VCaP (cell line): ENCODE results near the gene TBC1D8.

Experiments used
- H3K27ac ChIP-seq: fragments of 450-650 bp; 2 replicates; pipeline ENCODE4 v1.5.1; 2017
- TF ChIP-seq, protein P1 (sequence below): fragments of 450-650 bp; conservative IDR thresholded peaks from 2 replicates; pipeline ENCODE4 v1.5.1; 2017; ENCODE audit warnings: mild to moderate bottlenecking, moderate library complexity

The TBC1D8 gene

DNA sequence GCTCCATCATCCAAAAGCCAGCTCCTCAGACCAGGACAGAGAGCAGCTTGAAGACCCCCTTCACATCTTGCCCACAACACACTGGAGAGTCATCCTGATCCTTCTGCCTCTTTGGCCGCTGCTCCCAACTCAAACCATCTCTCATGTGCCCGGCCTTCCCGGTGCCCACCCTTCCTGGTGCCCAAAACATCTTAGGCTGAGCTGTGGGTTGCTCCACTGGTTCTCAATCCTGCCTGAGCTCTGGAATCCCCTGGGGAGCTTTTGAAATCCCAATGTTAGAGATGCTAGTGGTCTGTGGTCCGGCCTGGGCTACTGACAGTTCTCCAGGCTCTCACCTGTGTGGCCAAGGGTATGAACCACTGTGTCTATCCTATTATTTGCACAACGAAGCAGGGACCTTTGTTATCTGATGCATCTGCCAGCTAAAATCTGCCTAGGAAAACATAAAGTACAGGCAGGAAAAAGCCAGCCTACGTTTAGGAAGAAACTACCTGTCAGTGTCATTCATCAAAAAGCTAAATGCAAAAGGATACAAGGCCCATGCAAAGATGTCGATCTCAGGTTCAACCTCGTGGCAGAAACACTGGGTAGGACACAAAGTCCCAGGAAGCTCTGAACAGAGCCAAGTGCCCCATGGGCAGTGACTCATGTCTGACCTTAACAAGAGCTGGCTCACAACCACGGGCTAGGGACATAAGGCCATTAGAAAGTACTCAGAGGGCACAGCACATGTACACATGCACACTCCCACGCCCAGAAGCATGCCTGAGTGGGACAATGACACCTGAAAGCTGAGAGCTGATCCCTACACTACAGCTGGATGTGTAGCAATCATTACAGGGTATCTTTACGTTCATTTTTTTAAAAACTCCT lies 30.8 kb downstream of the TBC1D8 start:
- H3K27ac ChIP-seq: peak overlapping the region; percentile 97
- TF ChIP-seq, protein P1, sequence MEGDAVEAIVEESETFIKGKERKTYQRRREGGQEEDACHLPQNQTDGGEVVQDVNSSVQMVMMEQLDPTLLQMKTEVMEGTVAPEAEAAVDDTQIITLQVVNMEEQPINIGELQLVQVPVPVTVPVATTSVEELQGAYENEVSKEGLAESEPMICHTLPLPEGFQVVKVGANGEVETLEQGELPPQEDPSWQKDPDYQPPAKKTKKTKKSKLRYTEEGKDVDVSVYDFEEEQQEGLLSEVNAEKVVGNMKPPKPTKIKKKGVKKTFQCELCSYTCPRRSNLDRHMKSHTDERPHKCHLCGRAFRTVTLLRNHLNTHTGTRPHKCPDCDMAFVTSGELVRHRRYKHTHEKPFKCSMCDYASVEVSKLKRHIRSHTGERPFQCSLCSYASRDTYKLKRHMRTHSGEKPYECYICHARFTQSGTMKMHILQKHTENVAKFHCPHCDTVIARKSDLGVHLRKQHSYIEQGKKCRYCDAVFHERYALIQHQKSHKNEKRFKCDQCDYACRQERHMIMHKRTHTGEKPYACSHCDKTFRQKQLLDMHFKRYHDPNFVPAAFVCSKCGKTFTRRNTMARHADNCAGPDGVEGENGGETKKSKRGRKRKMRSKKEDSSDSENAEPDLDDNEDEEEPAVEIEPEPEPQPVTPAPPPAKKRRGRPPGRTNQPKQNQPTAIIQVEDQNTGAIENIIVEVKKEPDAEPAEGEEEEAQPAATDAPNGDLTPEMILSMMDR: no peak

DNA sequence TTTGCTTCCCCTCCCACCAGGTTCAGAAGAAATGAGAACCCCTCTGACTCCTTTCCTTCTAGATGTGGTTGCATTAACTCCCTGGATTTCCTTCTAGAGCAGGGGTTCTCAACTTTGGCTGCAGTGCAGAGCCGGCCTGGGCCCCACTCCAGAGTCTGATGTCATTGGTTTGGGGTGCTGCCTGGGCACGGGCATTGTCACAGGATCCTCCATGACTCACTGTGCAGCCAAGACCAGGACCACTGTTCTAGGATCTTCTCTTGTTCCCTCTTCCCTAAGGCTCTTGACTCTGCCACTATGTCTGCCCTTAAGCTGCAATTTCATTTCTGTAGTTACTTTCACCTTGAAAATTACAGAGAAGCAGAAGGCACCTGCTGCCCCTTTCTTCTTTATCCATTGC lies 31.8 kb downstream of the TBC1D8 start:
- peak overlapping the region; percentile 97 for H3K27ac ChIP-seq
- TF ChIP-seq, protein P1: no peak

DNA sequence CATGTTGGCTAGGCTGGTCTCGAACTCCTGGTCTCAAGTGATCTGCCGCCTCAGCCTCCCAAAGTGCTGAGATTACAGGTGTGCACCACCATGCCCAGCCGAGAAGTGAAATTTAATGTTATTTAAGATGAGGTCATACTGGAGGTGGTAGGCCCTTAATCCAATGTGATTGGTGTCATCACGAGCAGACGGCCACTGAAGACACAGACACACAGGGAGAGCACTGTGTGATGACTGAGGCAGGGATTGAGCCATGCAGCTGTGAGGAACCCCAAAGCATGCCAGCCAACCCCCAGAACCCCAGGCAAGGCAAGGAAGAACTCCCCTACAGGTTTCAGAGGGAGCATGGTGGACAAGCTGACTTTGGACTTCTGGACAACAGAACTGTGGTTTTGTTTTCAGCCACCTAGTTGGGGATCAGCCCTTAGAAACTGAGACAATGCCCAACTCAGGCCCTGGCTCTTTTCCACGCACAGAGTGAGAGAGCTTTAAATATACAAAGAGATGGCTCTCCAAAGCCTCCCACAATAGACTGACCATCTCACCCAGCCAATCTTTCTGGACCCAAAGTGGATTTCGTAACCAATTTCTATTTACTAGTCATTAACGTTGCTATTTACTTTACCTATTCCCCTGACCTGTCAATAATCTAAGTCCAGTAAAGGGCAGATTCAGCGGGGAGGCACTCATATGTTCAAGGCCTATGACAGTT lies 34.2 kb downstream of the TBC1D8 start:
- TF ChIP-seq, protein P1: no peak
- H3K27ac ChIP-seq: peak overlapping the region; percentile 97

DNA sequence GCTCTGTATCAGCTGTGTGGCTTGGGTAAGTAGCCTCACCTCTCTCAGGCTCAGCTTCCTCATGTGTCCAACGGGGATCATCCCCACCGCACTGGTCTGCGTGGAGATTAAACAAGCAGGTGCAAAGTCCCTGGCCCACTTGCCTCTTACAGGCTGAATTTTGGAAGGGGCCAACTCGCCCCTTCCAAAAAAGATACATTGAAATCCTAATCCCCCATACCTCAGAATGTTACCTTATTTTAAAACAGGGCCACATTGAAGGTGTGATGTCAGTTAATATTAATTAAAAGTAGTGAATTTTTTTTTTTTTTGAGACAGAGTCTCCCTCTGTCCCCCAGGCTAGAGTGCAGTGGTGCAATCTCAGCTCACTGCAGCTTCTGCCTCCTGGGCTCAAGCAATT lies 34.8 kb downstream of the TBC1D8 start:
- H3K27ac ChIP-seq: peak overlapping the region; percentile 97
- TF ChIP-seq, protein P1: no peak

DNA sequence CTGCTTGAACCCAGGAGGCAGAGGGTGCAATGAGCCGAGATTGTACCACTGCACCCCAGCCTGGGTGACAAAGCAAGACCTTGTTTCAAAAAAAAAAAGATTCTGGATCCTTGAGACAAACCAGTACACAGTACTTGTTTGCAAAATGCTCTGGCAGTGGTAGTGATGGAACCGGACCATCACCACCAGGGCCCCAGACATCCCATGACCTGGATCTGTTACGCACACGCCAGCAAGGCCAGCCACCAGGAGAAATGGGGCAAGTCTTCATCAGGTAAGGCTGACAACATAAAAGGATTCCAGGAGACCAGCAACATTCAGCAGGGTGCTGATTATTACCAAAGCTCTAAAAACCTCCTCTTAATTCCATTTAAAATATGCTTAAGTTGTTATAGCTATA lies 35.5 kb downstream of the TBC1D8 start:
- TF ChIP-seq, protein P1: no peak
- peak overlapping the region; percentile 97 for H3K27ac ChIP-seq

DNA sequence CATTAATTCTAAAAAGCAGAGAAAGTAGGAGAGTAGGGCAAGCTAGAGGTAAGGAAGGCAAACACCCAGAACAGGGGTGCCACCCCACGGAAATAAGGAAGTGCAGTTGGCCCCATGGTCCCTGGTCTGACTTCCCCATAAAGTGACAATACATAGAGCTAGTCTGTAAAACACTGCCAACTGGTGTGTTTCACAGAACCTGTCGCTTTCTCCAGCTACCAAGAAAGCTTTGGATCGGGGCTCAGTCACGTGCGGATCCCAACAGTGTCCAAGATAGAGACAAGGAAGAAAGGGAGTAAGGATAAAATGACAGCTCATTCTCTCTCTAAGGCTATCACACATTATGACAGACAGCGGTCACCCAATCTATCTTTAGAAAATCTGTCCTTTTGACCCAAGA lies 36.4 kb downstream of the TBC1D8 start:
- H3K27ac ChIP-seq: peak overlapping the region; percentile 97
- TF ChIP-seq, protein P1: no peak

DNA sequence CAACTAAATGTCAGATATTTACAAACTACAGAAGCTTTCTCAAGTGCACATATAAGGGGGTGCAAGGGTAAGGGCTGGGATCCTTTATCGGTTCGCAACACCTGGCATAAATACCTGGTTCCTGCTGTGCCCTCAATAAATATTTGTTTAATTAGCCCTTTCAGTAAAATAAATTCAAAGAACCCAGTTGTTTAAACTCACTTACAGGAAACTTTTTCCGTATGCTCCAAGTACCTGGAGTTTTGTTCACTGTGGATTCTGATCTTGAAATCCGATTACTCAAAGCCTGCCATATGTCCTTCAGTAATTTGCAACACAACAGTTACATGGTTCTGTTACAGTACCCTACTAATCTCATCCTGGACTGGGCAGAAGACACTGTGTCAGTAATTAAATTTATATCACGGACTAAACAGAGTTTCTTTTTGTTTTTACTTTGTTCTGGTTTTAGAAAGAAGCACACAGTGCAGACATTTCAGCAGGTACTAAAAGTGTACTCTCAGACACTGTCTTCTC lies 36.9 kb downstream of the TBC1D8 start:
- peak overlapping the region; percentile 97 for H3K27ac ChIP-seq
- TF ChIP-seq, protein P1: no peak
